Measurements from ENCODE around the gene FBXO10.
A peak's percentile ranks its signal among the peaks of the same experiment; 100 is the strongest.
"Not testable (repeated sequence)": the region's sequence is repeated elsewhere in the genome, so short reads cannot be mapped to it uniquely, and the experiment has no call there.

FBXO10 gene

GRCh38 chr9:37512437-37512836 lies 63.7 kb downstream of the FBXO10 start:
- DNase-seq (ENCODE audit: low read depth in 2 of 2), result no peak

GRCh38 chr9:37511016-37512010 lies 64.9 kb downstream of the FBXO10 start:
- no peak for DNase-seq (ENCODE audit: low read depth in 2 of 2)

DNA sequence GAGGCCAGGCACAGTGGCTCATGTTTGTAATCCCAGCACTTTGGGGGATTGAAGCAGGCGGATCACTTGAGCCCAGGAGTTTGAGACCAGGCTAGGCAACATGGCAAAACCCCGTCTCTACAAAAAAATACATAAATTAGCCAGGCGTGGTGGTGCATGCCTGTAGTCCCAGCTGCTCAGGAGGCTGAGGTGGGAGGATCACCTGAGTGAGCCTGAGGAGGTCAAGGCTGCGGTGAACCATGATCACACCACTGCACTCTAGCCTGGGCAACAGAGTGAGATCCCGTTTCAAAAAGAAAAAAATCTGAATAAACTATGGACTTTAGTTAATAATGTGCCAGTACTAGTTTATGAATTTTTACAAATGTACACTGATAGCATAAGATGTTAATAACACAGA lies 66.1 kb downstream of the FBXO10 start:
- DNase-seq (ENCODE audit: low read depth in 2 of 2), result not testable (repeated sequence)

DNA sequence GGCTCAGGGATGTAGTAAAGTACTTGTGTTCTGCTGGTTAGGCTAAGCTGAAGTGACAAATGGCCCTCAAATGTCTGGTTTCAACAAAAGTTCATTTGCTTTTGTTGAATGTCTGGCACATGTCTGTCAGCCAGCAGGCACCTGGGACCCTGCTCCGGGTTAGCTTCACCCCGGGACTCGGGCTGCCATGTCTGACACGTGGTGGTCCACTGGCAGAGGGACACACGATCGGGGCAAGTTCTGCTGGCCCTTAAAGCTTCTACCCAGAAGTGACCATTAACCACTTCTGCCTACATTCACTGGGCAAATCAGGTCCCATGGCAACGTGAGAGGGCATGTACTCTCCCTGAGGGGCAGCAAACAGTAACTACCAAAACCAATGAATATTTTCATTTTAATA lies 66.6 kb downstream of the FBXO10 start:
- no peak for DNase-seq (ENCODE audit: low read depth in 2 of 2)

- DNase-seq (ENCODE audit: low read depth in 2 of 2), result no peak
These were observed 67.4 kb downstream of the FBXO10 start for GRCh38 chr9:37508834-37509206.

DNA sequence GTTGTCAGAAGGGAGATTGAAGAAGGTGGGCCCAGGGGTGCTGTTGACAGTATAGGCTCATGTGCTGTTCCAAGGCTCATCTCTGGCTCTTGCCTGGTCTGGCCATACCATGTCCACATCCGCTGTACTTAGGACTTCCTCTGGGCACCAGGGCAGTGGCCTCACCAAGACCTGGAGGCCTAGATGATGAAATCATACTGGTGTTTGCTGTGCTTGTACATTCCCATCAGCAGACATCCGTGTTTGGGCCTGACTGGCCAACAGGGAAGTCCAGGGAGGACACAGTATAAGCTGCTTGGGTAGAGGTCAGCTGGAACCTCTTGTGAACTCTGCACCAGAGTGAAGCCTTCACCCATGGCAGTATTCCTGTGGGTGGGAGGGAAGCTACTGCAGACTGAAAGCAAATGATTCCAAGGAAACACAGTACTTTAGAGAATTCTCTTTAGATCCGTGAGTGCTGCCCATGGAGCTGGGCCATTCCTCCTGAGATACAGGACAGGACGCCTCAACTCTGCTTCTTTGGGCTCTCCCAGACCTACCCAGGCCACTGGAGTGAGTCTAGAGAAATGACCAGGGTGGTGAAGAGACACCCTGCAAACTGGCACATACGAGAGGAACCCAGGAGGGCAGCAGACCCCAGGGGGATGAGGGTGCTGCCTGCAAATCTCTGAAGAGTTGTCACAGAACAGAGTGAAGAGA lies 67.9 kb downstream of the FBXO10 start:
- no peak for DNase-seq (ENCODE audit: low read depth in 2 of 2)

GRCh38 chr9:37507566-37508134 lies 68.5 kb downstream of the FBXO10 start:
- DNase-seq (ENCODE audit: low read depth in 2 of 2), result no peak

DNA sequence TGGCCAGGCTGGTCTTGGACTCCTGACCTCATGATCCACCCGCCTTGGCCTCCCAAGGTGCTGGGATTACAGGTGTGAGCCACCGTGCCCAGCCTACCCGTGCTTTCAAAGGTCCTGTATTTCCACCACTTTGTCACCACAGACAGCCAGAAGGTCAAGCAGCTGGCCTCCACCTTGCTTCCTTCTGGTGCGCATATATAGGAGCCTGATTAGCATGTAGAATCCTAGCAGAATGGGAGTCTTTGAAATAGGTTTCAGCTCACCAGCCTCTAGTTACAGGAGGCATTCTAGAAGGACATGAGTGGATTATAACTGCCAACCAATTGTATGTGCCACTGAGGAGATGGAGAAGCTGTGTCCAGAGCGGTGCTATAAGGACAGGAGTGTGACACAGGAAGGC lies 71.6 kb downstream of the FBXO10 start:
- no peak for DNase-seq (ENCODE audit: low read depth in 2 of 2)

DNA sequence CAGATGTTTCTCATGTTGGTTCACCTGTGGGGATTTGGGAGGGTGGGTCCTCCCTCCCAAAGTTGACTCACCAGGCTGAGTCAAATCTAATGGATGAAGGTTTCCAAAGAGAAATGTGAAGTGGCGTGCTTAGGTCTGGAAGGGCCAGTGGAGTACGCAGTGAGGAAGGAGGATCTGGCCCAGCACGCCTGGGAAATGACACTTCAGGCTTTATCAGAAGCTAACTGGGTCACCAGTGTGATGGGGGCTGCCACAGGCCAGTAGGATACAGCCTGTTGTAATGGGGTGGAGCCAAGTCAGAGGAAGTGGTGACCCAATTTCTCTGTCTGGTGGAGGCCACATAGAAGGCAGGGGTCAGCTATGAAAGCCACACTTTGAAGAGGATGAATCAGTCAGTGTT lies 72.4 kb downstream of the FBXO10 start:
- no peak for DNase-seq (ENCODE audit: low read depth in 2 of 2)

GRCh38 chr9:37501957-37502596 lies 74.1 kb downstream of the FBXO10 start:
- DNase-seq (ENCODE audit: low read depth in 2 of 2), result no peak

DNA sequence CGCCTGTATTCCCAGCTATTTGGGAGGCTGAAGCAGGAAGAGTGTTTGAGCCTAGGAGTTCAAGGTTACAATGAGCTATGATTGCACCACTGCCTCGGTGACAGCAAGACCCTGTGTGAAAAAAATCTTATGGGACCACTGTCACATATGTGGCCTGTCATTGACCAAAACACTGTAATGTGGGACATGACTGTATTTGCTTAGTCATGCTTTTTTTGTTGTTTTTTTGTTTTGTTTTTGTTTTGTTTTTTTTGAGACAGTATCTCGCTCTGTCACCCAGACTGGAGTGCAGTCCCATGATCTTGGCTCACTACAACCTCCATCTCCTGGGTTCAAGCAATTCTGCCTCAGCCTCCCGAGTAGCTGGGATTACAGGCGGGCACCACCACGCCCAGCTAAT lies 76.9 kb downstream of the FBXO10 start:
- DNase-seq (ENCODE audit: low read depth in 2 of 2), result no peak

DNA sequence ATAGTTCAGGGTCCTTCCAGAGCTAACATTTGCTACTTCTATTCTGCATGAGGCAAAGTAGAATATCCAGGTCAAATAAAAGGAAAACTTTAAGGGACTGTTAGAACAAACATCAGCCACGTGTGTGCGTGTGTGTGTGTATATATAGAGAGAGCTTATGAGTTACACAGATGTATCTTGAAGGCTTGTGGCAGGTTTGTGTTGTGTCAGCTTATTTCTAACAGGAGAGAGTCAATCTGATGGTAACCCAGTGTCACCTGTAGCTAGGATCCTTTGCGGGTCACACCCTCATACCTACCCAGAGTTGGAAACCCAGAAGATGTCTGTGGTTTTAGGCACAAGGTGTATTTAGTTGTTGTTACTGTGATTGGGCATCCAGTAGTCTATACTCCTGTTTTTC lies 77.7 kb downstream of the FBXO10 start:
- no peak for DNase-seq (ENCODE audit: low read depth in 2 of 2)

GRCh38 chr9:37497320-37497719 lies 78.9 kb downstream of the FBXO10 start:
- no peak for DNase-seq (ENCODE audit: low read depth in 2 of 2)

- DNase-seq (ENCODE audit: low read depth in 2 of 2), result no peak
These were observed 80.2 kb downstream of the FBXO10 start for GRCh38 chr9:37496020-37496419.

DNA sequence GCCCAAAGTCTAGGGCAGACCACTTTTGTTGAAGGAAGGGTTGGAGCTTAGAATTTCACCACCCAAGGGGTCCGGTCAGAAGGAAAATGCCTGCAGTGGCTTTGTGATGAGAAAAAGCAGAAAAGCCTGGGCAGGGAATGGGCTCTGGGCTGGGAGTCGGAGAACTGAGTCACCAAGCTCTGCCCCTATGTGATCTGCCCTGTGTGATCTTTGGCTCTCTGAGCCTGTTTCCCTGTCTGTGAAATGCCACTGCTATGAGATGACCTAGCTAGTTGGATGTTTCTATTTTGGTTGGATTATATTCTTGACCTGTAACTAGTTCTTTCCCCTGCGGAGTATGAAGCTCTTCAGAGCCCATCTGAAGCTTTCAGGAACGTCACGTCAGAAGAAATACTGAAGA lies 80.6 kb downstream of the FBXO10 start:
- no peak for DNase-seq (ENCODE audit: low read depth in 2 of 2)

DNA sequence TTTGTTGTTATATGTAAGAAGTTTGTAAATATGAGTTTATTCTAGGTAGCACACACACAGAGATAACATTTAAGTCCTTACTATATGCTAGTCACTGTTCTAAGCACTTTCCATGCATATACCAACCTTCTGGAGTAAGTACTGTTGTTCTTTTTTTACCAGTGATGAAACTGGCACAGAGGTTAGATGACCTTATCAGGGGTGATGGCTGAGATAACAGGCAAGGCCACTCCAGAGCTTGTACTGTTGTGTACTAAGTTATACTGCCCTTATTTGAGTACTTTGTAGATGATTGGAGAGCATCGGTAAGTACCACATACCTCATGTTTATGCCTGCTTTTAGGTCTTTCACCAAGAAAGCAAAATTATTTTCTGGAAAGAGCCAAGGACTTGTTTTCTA lies 84.2 kb downstream of the FBXO10 start:
- no peak for DNase-seq (ENCODE audit: low read depth in 2 of 2)

DNA sequence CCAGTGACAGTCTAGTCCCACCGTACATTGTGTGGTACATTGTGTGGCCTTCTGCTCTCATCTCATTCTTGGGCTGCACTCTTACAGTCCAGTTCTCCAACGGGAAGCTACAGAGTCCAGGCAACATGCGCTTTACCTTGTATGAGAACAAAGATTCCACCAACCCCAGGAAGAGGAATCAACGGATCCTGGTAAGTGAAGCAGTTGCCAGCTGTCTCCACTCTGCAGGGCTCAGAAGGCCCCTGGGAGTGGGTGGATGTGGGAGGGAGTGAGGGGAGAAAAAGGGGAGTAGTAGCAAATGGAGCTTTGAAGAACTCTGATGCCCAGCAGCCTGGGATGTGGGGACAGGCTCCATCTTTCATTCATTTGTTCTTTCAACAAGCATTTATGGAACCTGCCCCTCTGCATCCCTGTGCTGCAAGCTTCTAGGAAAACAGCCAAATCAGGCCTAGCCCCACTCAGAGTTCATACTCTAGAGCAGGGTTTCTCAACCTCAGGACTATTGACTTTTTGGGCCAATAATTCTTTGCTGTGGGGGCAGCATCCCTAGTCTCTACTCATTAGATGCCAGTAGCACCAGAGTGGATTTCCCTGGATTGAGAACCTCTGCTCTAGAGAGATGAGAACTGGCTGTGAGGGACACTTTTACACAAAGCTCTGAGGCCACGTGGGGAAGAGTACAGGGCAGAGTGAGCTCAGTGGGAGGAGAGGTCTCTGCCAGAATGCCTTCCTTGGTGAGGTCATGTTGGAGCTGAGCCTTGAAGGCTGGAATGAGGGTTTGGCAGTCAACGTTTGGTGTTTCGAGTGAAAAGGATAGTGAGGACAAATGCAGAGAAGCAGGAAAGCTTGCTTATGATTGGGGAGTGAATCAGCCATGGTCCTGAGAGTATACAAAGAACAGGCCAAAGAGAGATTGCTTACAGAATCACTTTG lies 89.3 kb downstream of the FBXO10 start:
- DNase-seq (ENCODE audit: low read depth in 2 of 2), result no peak

- DNase-seq (ENCODE audit: low read depth in 2 of 2), result no peak
These were observed 89.9 kb downstream of the FBXO10 start for GRCh38 chr9:37486256-37486615.

DNA sequence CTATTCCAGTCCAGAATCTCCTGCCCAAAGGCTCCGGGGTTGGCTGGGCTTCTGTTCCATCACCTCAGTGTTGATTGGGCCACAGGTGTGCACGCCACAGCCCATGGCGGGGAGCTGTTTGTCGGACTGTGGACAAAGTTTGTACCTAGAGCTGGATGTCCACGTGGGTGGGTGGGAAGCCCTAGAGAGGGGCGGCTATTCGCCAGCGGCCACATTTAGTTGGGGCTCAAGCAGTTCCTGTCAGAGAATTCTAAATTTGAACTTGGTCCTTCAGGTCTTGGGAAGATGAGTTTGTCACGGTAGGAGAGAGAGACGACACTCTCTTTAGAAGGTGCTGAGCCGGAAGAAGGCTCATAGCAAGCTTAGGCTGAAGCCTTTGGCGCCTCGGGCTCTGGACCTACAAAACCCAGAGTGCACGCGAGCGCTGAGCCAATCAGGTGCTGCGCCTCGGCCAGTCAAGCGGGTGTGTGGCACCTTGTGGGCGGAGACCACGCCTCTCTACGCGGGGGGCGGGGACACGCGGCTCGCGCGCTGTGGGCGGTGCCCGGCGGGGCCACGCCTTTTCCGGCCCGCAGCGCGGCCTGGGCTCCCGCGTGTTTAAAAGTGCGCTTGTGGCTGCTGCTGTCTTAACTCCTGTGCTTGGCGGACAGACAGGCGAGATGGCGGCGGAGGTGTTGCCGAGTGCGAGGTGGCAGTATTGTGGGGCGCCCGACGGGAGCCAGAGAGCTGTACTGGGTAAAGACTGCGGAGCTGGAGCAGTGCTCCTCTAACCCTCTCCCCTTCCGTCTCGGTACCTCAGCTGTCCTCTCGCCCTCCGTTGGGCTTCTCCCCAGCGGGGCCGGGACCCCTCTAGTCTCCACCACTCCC lies 90.6 kb downstream of the FBXO10 start, which contains the start of gene POLR1E:
Gene POLR1E, plus strand, starts transcription at position 560 of the 867 bp plus-strand sequence. Its CDS starts 100 bp downstream, at position 660.
- peak; percentile 91 to 95 for DNase-seq (ENCODE audit: low read depth in 2 of 2)

GRCh38 chr9:37480759-37481158 lies 95.4 kb downstream of the FBXO10 start:
- no peak for DNase-seq (ENCODE audit: low read depth in 2 of 2)
